ENCODE results near the gene ITGA2. TPM values are rescaled to one million over a fixed set of nuclear protein-coding genes. Genes with fewer than 3 reads are reported as not detected.

ITGA2 gene
- polyA plus RNA-seq, 4 donors, result 24.6 to 32.3 (median 29.4) TPM

- no peak for DNase-seq (ENCODE audit: low read depth in 4 of 4, low spot score in 3 of 4)
Measured at GRCh38 chr5:52987711-52988331, 1.3 kb upstream of the ITGA2 start.

DNA sequence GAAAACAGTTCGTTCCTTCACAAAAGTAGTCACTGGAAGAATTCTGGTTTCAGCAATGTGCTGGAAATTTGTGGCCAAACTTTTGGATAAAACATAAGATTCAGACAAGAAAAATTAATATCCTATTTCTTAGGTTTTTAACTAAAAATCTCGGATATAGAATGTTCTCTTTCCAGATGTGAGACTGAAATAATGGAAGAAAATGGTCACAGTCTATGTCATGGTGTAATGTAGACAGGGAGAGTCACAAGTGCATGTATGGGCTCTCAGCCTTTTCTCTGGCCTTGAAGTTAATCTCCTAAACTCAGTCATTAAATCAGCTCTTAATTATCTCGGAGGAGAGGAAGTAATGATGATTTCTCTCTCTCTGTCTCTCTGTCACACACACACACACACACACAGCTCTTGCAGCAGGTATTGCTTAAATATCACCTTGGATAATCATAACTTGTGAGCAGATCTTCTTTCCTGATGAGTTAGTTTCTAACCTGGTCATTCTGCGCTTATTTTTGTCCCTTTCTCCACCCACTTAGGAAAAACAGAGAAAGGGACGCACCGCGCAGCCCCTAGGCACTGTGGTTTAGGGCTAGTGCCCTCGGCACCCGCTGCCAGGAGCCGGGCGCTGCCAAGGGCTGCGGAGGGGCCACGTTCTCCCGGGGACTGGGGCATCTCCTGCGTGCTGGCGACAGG, 672 bp upstream of the ITGA2 start:
- no peak for DNase-seq (ENCODE audit: low read depth in 4 of 4, low spot score in 3 of 4)

- peak in 2 of 4 donors; percentile 21 to 40 for DNase-seq (ENCODE audit: low read depth in 4 of 4, low spot score in 3 of 4)
Measured at GRCh38 chr5:52989781-52990527, 802 bp downstream of the ITGA2 start.

DNA sequence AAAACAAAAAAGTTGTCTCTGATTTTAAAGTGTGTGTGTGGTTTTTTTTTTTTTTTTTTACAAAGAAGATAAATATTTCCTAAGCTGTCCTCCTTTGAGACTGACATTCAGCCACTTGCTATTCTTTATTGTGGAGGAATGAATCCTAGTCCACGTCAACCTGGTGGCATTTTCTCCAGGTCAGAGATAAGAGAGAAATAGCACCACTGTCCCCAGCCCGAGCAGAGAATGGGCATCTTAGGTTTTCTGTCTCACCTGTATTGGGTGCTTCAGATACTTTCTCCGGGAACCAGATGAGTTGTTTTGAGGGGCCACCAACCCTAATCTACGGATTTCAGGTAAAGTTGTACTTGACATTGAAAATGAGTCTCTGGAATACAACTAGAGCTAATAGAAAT, 1.4 kb downstream of the ITGA2 start:
- no peak for DNase-seq (ENCODE audit: low read depth in 4 of 4, low spot score in 3 of 4)

DNA sequence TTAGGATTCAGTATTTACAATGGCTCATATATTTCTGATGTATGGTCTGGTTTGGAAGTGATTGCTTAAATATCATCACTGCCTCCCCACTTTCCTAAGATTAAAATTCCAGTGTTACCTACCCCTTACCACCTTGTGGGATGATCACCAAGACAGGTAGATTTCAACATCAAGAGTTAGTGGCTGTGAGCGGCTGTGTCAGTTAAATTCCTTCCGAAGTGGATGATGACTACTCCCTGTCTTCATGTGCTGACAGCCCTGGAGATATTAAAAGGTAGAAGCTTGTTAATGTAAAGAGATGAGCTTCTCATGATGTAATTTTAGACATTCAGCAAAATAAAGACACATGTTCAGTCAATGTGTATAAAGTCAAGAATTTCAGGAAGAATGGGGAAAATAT, 4.2 kb downstream of the ITGA2 start:
- DNase-seq (ENCODE audit: low read depth in 4 of 4, low spot score in 3 of 4), result no peak

- DNase-seq (ENCODE audit: low read depth in 4 of 4, low spot score in 3 of 4), result no peak
Measured at GRCh38 chr5:52994266-52994665, 5.1 kb downstream of the ITGA2 start.

DNA sequence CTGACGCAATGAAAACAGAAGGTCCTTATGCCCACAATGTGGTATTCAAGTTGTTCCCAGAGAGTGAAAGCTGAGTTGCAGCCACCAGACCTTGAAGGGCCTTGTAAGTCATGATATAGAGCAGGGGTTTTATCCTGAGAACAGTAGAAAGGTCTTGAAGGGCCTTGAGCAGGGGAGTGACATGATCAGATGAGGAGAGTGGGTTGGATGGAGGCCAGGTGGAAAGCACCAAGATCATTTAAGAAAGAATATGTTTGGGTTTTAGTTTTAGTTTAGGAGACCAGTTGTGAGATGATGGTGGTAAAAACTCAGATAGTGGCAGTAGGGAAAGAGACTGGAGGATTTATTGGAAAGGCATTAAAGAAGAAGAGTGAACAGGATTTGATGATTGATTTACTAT, 5.9 kb downstream of the ITGA2 start:
- no peak for DNase-seq (ENCODE audit: low read depth in 4 of 4, low spot score in 3 of 4)

DNA sequence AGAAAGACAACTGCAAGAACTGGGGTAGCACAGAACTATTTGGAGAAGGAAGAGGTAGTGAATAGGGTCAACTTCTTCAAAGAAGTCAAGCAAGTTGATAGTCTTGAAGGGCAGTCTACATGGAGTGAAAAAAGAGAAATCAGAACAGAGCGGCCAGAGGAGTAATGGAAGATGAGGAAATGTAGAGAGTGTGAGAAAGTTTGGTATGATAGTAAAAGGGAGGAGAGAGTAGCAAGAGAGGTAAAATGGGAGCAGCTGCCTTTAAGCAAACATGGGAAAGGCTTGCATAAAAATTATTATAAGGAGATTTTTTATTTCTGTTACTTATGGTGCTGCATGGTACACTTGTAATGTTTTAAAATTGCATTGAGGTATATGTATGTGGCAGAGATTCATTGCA, 6.8 kb downstream of the ITGA2 start:
- DNase-seq (ENCODE audit: low read depth in 4 of 4, low spot score in 3 of 4), result no peak

- peak in 1 of 4 donors; percentile 19 for DNase-seq (ENCODE audit: low read depth in 4 of 4, low spot score in 3 of 4)
Measured at GRCh38 chr5:52996979-52997378, 7.8 kb downstream of the ITGA2 start.

DNA sequence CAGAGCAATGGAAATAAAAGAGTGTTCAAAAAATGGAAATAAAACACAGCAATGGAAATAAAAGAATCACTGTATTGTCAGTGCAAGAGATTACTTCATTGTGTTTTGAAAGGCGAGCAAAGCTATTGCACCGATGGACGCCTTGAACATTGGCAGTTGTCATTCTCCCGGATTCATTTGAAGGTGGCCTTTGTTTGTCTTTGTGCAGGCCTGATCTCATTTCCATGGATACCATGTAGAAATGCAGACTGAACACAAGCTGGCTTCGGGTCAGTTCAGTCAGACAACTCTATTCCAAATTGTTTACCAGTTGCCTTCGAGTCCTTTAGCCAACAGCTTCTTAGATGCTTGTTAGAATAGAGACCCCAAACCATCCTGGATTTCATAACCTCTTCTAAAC, 8.3 kb downstream of the ITGA2 start:
- peak in 1 of 4 donors; percentile 23 for DNase-seq (ENCODE audit: low read depth in 4 of 4, low spot score in 3 of 4)

- DNase-seq (ENCODE audit: low read depth in 4 of 4, low spot score in 3 of 4), result no peak
Measured at GRCh38 chr5:52998552-52999313, 9.6 kb downstream of the ITGA2 start.

DNA sequence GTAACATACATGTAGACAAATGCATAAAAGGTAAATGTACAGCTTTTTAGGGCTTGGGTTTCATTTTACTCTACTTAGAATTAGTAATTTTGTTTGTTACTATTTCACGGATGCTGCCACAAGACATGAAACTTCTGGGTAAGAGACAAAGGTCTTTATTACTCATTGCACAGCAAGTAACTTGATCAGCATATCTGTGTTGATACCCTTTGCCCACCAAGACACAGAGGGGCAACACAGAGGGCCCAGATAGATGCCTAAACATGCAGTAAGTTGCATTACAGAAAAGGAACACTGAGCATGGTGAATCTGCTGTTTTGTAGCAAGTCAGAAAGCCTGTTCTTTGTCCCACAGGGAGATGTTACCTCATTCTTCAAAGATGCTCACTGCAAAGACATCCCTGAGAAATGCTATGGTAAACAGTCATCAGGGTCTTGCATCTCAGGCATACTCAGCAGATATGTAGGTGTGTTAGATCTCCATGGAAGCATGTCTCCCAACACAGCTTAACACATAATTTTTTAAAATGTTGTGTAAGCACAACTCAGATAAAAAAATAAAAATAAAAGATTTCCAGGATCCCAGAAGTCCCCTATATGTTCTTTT, 10.3 kb downstream of the ITGA2 start:
- DNase-seq (ENCODE audit: low read depth in 4 of 4, low spot score in 3 of 4), result no peak

DNA sequence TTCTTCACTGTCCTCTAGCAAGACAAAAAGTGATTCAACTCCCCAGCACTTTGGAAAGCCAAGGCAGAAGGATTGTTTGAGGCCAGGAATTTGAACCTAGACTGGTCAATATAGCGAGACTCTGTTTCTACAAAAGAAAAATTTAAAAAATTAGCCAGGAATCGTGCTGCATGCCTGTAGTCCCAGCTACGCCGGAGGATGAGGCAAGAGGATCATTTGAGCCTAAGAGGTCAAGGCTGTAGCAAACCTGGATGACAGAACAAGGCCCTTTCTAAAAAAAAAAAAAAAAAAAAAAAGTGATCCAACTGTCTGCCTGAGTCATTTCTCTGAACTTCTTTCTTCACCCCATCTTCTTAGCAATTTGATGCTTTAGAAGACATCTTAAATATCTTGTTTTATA, 12.4 kb downstream of the ITGA2 start:
- no peak for DNase-seq (ENCODE audit: low read depth in 4 of 4, low spot score in 3 of 4)

GRCh38 chr5:53002491-53002890, 13.3 kb downstream of the ITGA2 start:
- DNase-seq (ENCODE audit: low read depth in 4 of 4, low spot score in 3 of 4), result no peak

GRCh38 chr5:53003144-53003543, 14.0 kb downstream of the ITGA2 start:
- DNase-seq (ENCODE audit: low read depth in 4 of 4, low spot score in 3 of 4), result no peak

- DNase-seq (ENCODE audit: low read depth in 4 of 4, low spot score in 3 of 4), result no peak
Measured at GRCh38 chr5:53006911-53007890, 18.0 kb downstream of the ITGA2 start.

GRCh38 chr5:53008751-53009150, 19.6 kb downstream of the ITGA2 start:
- no peak for DNase-seq (ENCODE audit: low read depth in 4 of 4, low spot score in 3 of 4)

GRCh38 chr5:53009816-53010215, 20.7 kb downstream of the ITGA2 start:
- DNase-seq (ENCODE audit: low read depth in 4 of 4, low spot score in 3 of 4), result no peak

GRCh38 chr5:53010814-53011213, 21.7 kb downstream of the ITGA2 start:
- no peak for DNase-seq (ENCODE audit: low read depth in 4 of 4, low spot score in 3 of 4)
